ENCODE results near the gene CLNK. TPM values are rescaled to one million over a fixed set of nuclear protein-coding genes. Genes with fewer than 3 reads are reported as not detected.

The CLNK gene
- total and polyA plus RNA-seq, 2 donors (not counting 1 experiment from before 2014, with no cell fraction given), result 0.57 to 0.75 TPM

DNA sequence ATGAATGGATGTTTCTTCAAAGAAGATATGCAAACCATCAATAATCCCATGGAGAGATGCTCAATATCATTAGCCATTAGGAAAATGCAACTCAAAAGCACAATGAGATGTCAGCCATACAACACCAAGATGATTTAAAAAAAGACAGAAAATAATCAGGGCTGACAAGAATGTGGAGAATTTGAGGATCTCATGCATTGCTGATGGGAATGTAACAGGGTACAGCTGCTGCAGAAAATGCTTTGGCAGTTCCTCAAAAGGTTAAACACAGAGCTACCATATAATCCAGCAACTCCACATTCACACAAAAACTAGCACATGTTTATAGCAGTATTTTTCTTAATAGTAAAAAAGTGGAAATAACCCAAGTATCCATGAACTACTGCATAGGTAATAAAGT is 116.8 kb downstream of the CLNK start:
- H3K27ac ChIP-seq (ENCODE audit: low read length in 2 of 2), result no peak overlapping the region
- DNase-seq (no peak), ATAC-seq (ENCODE audit: low read depth) (no peak)
- H3K79me2 ChIP-seq (ENCODE audit: control insufficient read depth, insufficient read depth, low read length), result no peaks in the 10 kb centered on the region
- H3K4me3 ChIP-seq (ENCODE audit: control extremely low read depth in 1 of 5, extremely low read depth in 1 of 5, insufficient read depth in 1 of 5, low read depth in 2 of 5, low read length in 4 of 5), result no peak overlapping the region
- peaks cover 3 to 4% of the 10 kb centered on the region in 2 donors for H3K4me1 ChIP-seq (ENCODE audit: control insufficient read depth in 2 of 2, insufficient read depth in 2 of 2, low read length in 2 of 2)
- no peaks in the 10 kb centered on the region for H3K27me3 Mint-ChIP-seq
- H3K9ac ChIP-seq (ENCODE audit: low read length), result no peak overlapping the region
- no peaks in the 10 kb centered on the region for H3K9me3 Mint-ChIP-seq (ENCODE audit: insufficient read depth)
- no peak overlapping the region for H3K4me3 Mint-ChIP-seq
- H4K20me1 ChIP-seq (ENCODE audit: control insufficient read depth, insufficient read depth, low read length, poor library complexity, severe bottlenecking), result no peaks in the 10 kb centered on the region
- H3K4me1 Mint-ChIP-seq, result peaks cover 4% of the 10 kb centered on the region
- no peak overlapping the region for H3K27ac Mint-ChIP-seq
- TF ChIP-seq CTCF (IDR thresholded peaks at IDR 0.05), result no peak
- no peak for TF ChIP-seq EZH2 (IDR thresholded peaks at IDR 0.05; ENCODE audit: borderline replicate concordance, insufficient read depth, low read depth, low read length, poor library complexity, severe bottlenecking)
- H3K9me3 ChIP-seq (ENCODE audit: control extremely low read depth in 1 of 3, control insufficient read depth in 2 of 3, insufficient read depth in 1 of 3, low read length in 2 of 3), result peaks cover 0 to 2% (median 2%) of the 10 kb centered on the region in 3 donors
- no peak overlapping the region for H3K4me2 ChIP-seq (replicated peaks; ENCODE audit: low read depth, low read length, poor library complexity, severe bottlenecking)
- H2AFZ ChIP-seq (ENCODE audit: insufficient read depth, low read depth, low read length, poor library complexity, severe bottlenecking), result no peak overlapping the region
- CTCF ChIA-PET, result no interaction called here
- POLR2A ChIA-PET, result no interaction called here
- intact Hi-C loops (cut with micrococcal nuclease), result no loop called here
- no peaks in the 10 kb centered on the region for H3K27me3 ChIP-seq (replicated peaks in 1 of 4; ENCODE audit: control extremely low read depth in 1 of 4, control insufficient read depth in 3 of 4, insufficient read depth in 4 of 4, low read length in 3 of 4)
- no peaks in the 10 kb centered on the region for H3K36me3 ChIP-seq (replicated peaks in 1 of 2; ENCODE audit: control extremely low read depth in 1 of 2, control insufficient read depth in 1 of 2, extremely low read depth in 1 of 2, insufficient read depth in 2 of 2, low read length in 1 of 2)

- H3K9me3 ChIP-seq (ENCODE audit: control extremely low read depth in 1 of 3, control insufficient read depth in 2 of 3, insufficient read depth in 1 of 3, low read length in 2 of 3), result peaks cover 0 to 2% (median 2%) of the 10 kb centered on the region in 3 donors
- H3K9me3 Mint-ChIP-seq (ENCODE audit: insufficient read depth), result no peaks in the 10 kb centered on the region
- 100% methylated on average over 4 of the region's 5 CpGs for WGBS (ENCODE audit: insufficient coverage)
- peaks cover 4% of the 10 kb centered on the region for H3K4me1 Mint-ChIP-seq
- H3K9ac ChIP-seq (ENCODE audit: low read length), result no peak overlapping the region
- H3K27me3 Mint-ChIP-seq, result no peaks in the 10 kb centered on the region
- no peaks in the 10 kb centered on the region for H4K20me1 ChIP-seq (ENCODE audit: control insufficient read depth, insufficient read depth, low read length, poor library complexity, severe bottlenecking)
- DNase-seq, result no peak
- H2AFZ ChIP-seq (ENCODE audit: insufficient read depth, low read depth, low read length, poor library complexity, severe bottlenecking), result no peak overlapping the region
- no peaks in the 10 kb centered on the region for H3K36me3 ChIP-seq (replicated peaks in 1 of 2; ENCODE audit: control extremely low read depth in 1 of 2, control insufficient read depth in 1 of 2, extremely low read depth in 1 of 2, insufficient read depth in 2 of 2, low read length in 1 of 2)
- H3K4me3 Mint-ChIP-seq, result no peak overlapping the region
- ChIA-PET CTCF (no interaction called here), POLR2A (no interaction called here)
- no peak overlapping the region for H3K4me2 ChIP-seq (replicated peaks; ENCODE audit: low read depth, low read length, poor library complexity, severe bottlenecking)
- peaks cover 3 to 4% of the 10 kb centered on the region in 2 donors for H3K4me1 ChIP-seq (ENCODE audit: control insufficient read depth in 2 of 2, insufficient read depth in 2 of 2, low read length in 2 of 2)
- H3K79me2 ChIP-seq (ENCODE audit: control insufficient read depth, insufficient read depth, low read length), result no peaks in the 10 kb centered on the region
- ATAC-seq (ENCODE audit: low read depth), result no peak
- no peak overlapping the region for H3K4me3 ChIP-seq (ENCODE audit: control extremely low read depth in 1 of 5, extremely low read depth in 1 of 5, insufficient read depth in 1 of 5, low read depth in 2 of 5, low read length in 4 of 5)
- TF ChIP-seq EZH2 (IDR thresholded peaks at IDR 0.05; ENCODE audit: borderline replicate concordance, insufficient read depth, low read depth, low read length, poor library complexity, severe bottlenecking) (no peak), CTCF (IDR thresholded peaks at IDR 0.05) (no peak)
- intact Hi-C loops (cut with micrococcal nuclease), result no loop called here
- H3K27ac ChIP-seq (ENCODE audit: low read length in 2 of 2), result no peak overlapping the region
- no peaks in the 10 kb centered on the region for H3K27me3 ChIP-seq (replicated peaks in 1 of 4; ENCODE audit: control extremely low read depth in 1 of 4, control insufficient read depth in 3 of 4, insufficient read depth in 4 of 4, low read length in 3 of 4)
- H3K27ac Mint-ChIP-seq, result no peak overlapping the region
These were observed 119.3 kb downstream of the CLNK start for GRCh38 chr4:10565166-10565780.

Data from B cell (primary cell).